Panc1 (cell line): ENCODE results near the gene LEFTY2.

Source experiments
- POLR2AphosphoS5 ChIP-seq: IDR thresholded peaks from 2 replicates; pipeline ENCODE4 v1.6.1; 2012; ENCODE audit warnings: mild to moderate bottlenecking, low read depth, low read length, moderate library complexity
- SIN3A ChIP-seq: IDR thresholded peaks from 2 replicates; pipeline ENCODE4 v1.6.1; 2012; ENCODE audit warnings: low read depth, mild to moderate bottlenecking, low read length, moderate library complexity, borderline replicate concordance; ENCODE audit not compliant: insufficient read depth
- TCF7L2 ChIP-seq: IDR thresholded peaks from 2 replicates; pipeline ENCODE4 v1.6.1; 2011; ENCODE audit warnings: mild to moderate bottlenecking, low read depth, low read length, inconsistent platforms
- TF ChIP-seq, protein P1 (sequence below): fragments of 450-650 bp; IDR thresholded peaks from 2 replicates; pipeline ENCODE4 v1.5.1; 2017; ENCODE audit warnings: mild to moderate bottlenecking
- TF ChIP-seq, protein P2 (sequence below), 2 experiments: IDR thresholded peaks; 2 replicates each; pipeline ENCODE4 v1.6.1; 2011 to 2012; ENCODE audit warnings: low read depth in 2 of 2, control low read depth in 1 of 2, low read length in 1 of 2, mild to moderate bottlenecking in 1 of 2, moderate library complexity in 1 of 2; ENCODE audit not compliant: insufficient read depth in 1 of 2

DNA sequence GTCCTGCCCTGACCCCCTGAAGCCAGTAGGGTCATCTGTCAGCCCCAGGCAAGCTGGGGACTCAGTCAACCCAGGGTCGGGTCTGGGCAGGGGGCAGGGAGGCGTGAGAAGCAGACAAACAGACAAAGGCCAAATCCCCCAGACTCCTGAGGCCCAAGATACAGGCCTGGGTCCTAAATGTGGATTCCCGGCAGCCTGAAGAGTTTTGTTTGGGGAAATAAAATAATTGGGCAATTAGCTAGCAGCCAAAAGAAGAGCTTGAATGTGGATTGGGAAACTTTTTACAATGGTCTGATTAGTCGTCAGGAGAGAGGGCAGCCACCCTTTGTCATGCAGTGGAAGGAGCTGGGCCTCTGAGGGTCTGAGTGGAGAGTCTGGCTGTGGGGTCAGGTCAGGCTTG, 4.5 kb upstream of the LEFTY2 start:
- TF ChIP-seq, protein P1, sequence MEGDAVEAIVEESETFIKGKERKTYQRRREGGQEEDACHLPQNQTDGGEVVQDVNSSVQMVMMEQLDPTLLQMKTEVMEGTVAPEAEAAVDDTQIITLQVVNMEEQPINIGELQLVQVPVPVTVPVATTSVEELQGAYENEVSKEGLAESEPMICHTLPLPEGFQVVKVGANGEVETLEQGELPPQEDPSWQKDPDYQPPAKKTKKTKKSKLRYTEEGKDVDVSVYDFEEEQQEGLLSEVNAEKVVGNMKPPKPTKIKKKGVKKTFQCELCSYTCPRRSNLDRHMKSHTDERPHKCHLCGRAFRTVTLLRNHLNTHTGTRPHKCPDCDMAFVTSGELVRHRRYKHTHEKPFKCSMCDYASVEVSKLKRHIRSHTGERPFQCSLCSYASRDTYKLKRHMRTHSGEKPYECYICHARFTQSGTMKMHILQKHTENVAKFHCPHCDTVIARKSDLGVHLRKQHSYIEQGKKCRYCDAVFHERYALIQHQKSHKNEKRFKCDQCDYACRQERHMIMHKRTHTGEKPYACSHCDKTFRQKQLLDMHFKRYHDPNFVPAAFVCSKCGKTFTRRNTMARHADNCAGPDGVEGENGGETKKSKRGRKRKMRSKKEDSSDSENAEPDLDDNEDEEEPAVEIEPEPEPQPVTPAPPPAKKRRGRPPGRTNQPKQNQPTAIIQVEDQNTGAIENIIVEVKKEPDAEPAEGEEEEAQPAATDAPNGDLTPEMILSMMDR = no peak
- no peak for TF ChIP-seq POLR2AphosphoS5
- no peak for TF ChIP-seq SIN3A
- TF ChIP-seq, protein P2, sequence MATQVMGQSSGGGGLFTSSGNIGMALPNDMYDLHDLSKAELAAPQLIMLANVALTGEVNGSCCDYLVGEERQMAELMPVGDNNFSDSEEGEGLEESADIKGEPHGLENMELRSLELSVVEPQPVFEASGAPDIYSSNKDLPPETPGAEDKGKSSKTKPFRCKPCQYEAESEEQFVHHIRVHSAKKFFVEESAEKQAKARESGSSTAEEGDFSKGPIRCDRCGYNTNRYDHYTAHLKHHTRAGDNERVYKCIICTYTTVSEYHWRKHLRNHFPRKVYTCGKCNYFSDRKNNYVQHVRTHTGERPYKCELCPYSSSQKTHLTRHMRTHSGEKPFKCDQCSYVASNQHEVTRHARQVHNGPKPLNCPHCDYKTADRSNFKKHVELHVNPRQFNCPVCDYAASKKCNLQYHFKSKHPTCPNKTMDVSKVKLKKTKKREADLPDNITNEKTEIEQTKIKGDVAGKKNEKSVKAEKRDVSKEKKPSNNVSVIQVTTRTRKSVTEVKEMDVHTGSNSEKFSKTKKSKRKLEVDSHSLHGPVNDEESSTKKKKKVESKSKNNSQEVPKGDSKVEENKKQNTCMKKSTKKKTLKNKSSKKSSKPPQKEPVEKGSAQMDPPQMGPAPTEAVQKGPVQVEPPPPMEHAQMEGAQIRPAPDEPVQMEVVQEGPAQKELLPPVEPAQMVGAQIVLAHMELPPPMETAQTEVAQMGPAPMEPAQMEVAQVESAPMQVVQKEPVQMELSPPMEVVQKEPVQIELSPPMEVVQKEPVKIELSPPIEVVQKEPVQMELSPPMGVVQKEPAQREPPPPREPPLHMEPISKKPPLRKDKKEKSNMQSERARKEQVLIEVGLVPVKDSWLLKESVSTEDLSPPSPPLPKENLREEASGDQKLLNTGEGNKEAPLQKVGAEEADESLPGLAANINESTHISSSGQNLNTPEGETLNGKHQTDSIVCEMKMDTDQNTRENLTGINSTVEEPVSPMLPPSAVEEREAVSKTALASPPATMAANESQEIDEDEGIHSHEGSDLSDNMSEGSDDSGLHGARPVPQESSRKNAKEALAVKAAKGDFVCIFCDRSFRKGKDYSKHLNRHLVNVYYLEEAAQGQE (IDR thresholded peaks at IDR 0.05; ENCODE audit: insufficient read depth in 1 of 2, low read depth in 2 of 2, low read length in 1 of 2) = no peak
- TF ChIP-seq TCF7L2 = no peak
